ENCODE measurements around the gene PRTN3. TPM values are rescaled to one million over a fixed set of nuclear protein-coding genes. Genes with fewer than 3 reads are reported as not detected.

Gene PRTN3
- total RNA-seq, 4 donors from 2014 or later = not detected

GRCh38 chr19:814152-815078 is 26.4 kb upstream of the PRTN3 start:
- TF ChIP-seq, protein P1, sequence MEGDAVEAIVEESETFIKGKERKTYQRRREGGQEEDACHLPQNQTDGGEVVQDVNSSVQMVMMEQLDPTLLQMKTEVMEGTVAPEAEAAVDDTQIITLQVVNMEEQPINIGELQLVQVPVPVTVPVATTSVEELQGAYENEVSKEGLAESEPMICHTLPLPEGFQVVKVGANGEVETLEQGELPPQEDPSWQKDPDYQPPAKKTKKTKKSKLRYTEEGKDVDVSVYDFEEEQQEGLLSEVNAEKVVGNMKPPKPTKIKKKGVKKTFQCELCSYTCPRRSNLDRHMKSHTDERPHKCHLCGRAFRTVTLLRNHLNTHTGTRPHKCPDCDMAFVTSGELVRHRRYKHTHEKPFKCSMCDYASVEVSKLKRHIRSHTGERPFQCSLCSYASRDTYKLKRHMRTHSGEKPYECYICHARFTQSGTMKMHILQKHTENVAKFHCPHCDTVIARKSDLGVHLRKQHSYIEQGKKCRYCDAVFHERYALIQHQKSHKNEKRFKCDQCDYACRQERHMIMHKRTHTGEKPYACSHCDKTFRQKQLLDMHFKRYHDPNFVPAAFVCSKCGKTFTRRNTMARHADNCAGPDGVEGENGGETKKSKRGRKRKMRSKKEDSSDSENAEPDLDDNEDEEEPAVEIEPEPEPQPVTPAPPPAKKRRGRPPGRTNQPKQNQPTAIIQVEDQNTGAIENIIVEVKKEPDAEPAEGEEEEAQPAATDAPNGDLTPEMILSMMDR (IDR thresholded peaks at IDR 0.05; ENCODE audit: low read depth) = no peak

DNA sequence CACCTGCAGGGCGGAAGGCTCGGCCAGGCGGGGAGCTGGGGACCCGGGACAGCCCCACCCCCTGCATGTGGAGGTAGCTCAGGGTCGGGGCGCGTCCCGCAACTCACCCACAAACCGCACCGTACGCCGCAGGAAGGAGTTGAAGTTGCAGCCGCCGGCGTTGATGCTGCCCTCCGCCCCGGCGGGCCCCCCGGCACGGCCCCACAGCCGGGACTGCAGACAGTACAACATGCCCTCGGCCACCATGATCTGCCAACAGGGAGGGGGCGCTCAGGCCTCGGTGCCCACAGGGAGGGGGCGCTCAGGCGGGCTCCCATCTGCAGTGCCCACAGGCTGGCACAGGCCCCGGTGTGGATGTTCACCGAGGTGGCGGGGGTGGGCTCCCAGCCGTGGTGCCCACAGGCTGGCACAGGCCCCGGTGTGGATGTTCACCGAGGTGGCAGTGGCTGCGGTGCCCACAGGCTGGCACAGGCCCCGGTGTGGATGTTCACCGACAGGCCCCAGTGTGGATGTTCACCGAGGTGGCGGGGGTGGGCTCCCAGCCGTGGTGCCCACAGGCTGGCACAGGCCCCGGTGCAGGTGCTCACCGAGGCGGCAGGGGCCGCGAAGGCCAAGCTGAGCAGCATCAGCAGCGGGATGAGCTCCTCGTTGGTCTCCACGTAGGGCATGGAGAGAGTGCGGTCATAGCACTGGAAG is 25.6 kb upstream of the PRTN3 start:
- TF ChIP-seq, protein P1 (IDR thresholded peaks at IDR 0.05; ENCODE audit: low read depth) = no peak

DNA sequence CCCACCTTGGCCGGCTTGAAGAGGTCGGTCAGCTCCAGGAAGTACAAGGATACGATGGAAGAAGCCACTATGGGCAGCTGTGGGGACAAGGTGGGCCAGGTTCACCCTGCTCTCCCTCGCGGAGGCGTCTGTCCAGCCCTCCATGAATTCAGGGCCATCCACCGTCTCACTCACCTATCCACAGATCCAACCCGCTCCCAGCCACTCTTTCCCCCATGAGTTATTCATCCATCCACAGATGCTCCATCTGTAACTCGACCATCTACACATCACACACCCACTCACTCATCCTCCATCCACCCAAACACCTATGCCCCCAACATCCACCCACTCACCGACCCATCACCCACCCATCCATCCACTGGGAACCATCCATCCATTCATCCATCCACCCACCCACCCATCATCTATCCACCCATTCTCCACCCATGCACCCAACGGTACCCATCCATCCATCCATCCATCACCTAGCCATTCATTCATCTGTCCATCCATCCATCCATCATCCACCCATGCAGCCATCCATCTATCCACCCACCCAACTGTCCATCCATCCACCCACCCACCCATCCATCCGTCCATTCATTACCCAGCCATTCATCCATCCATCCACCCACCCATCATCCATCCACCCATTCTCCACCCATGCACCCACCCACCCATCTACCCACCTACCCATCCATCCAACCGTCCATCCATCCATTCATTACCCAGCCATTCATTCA is 24.9 kb upstream of the PRTN3 start:
- TF ChIP-seq, protein P1 (IDR thresholded peaks at IDR 0.05; ENCODE audit: low read depth) = no peak

GRCh38 chr19:816500-816857 is 24.3 kb upstream of the PRTN3 start:
- TF ChIP-seq, protein P1 (IDR thresholded peaks at IDR 0.05; ENCODE audit: low read depth) = no peak

GRCh38 chr19:821231-821824 is 19.5 kb upstream of the PRTN3 start:
- TF ChIP-seq, protein P1 (IDR thresholded peaks at IDR 0.05; ENCODE audit: low read depth) = no peak

DNA sequence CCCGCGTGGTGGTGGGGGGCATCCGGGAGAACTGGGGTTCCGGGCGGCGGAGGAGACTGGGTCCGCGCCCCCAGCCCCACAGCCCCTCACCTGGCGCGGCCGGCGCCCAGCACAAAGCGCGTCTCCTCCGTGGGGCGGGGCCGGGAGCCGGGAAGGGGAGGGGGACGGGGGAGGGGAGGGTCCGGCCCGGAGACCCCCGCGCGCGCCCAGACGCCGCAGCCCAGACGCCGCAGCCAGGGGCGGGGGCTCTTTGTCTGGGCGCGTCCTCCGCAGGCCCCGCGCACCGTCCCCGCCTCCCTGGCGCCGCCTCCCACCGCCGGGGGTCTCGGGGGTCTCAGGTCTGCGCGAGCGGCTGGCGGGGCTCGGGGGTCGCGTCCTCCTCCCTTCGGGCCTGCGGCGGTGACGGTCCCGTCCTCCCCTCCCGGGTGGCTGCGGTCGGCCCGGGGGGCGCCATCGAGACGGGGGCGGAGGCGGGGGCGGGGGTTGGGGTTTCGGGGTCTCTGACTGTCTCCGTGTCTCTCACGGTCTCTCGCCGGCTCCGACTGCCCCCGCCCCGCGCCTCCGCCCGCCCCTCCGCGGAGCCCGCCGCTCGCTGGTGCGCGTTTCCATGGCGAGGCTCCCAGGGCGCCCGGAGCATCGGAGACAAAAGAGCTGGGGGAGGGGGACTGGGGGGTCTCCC is 18.8 kb upstream of the PRTN3 start, which contains the start of gene PLPPR3:
TSS of gene PLPPR3 (minus strand) at position 131 of the 679 bp plus-strand sequence. CDS start 396 bp downstream, outside the sequence.
- TF ChIP-seq, protein P1 (IDR thresholded peaks at IDR 0.05; ENCODE audit: low read depth) = no peak

Measured in subcutaneous adipose tissue (tissue), 4 donors.